ENCODE results near the gene ARPC3.

- no peak for TF ChIP-seq CTCF (IDR thresholded peaks at IDR 0.05)
- TF ChIP-seq POLR2AphosphoS5 (IDR thresholded peaks at IDR 0.05), result no peak
- TF ChIP-seq POLR2A (IDR thresholded peaks at IDR 0.05), result no peak
Measured at GRCh38 chr12:110458756-110459155, 8.6 kb upstream of the ARPC3 start.

Data from prostate gland (tissue), 2 donors.